ENCODE measurements around the gene PLEKHG4B. TPM values are rescaled to one million over a fixed set of nuclear protein-coding genes. Genes with fewer than 3 reads are reported as not detected.

PLEKHG4B gene
- total and polyA plus RNA-seq, 2 of the 4 experiments (the other 2 are of a cell fraction) = 1.1 TPM

DNA sequence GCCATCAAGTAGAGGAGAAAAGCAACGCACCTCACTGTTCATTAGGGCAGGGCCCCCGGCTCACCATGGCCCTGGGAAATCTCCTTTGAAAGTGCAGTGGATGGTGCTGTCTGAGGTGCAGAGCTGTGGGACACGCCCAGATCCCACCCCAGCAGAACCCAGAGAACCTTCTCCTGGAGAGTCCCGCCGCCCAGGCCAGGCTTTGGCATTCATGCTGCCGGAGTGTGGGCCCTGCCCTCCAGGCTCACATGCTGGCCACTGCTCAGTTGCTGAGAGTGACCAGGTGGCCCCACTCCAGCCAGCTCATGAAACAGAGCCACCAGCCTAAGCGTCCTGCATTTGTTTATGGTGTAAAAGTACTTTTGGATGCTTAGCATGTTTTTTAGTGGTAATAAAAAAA, 75.5 kb downstream of the PLEKHG4B start:
- Histone ChIP-seq H3K4me1 (ENCODE audit: control insufficient read depth, insufficient read depth, low read length) (peaks cover 19% of the 10 kb centered on the region), H3K23ac (ENCODE audit: low read depth, low read length) (no peak overlapping the region), H4K8ac (ENCODE audit: low read depth in 2 of 2, low read length in 2 of 2) (peak overlapping the region; percentile 80 to 91), H3K79me1 (ENCODE audit: low read depth in 1 of 2, low read length in 2 of 2) (no peaks in the 10 kb centered on the region; a peak in 1 of 4 replicates), H3K4me3 (ENCODE audit: insufficient read depth, low read depth, low read length) (no peak overlapping the region), H4K91ac (ENCODE audit: insufficient read depth, low read depth, low read length) (peak overlapping the region; percentile 95), H2AK9ac (replicated peaks; ENCODE audit: low read depth, low read length, poor library complexity) (no peak overlapping the region), H3K36me3 (ENCODE audit: control insufficient read depth, insufficient read depth, low read length) (no peaks in the 10 kb centered on the region), H2AK5ac (ENCODE audit: low read depth, low read length) (peak overlapping the region; percentile 100), H2BK20ac (ENCODE audit: low read depth, low read length) (peak overlapping the region; percentile 95), H3K27ac (ENCODE audit: insufficient read depth, low read length) (no peak overlapping the region; the same call in 1 of the 2 replicates), H2BK120ac (ENCODE audit: low read depth, low read length) (peak overlapping the region; percentile 97), H2BK15ac (ENCODE audit: low read depth, low read length) (peak overlapping the region; percentile 93; the same call in 2 of the 3 replicates), H3K4me2 (ENCODE audit: low read depth, low read length) (no peak overlapping the region), H3K9me1 (ENCODE audit: insufficient read depth, low read length) (peaks cover 22% of the 10 kb centered on the region; the same call in 1 of the 2 replicates), H2AFZ (replicated peaks; ENCODE audit: low read length, poor library complexity) (no peak overlapping the region), H3K14ac (replicated peaks; ENCODE audit: low read depth, low read length) (peak overlapping the region; percentile 43), H3K27me3 (ENCODE audit: control insufficient read depth, insufficient read depth, low read length) (no peaks in the 10 kb centered on the region), H4K20me1 (ENCODE audit: insufficient read depth, low read length) (no peaks in the 10 kb centered on the region), H3K9ac (ENCODE audit: low read depth, low read length) (no peak overlapping the region), H2BK5ac (ENCODE audit: low read depth, low read length, poor library complexity, severe bottlenecking) (peak overlapping the region; percentile 2), H3K9me3 (ENCODE audit: control insufficient read depth, insufficient read depth, low read length) (no peaks in the 10 kb centered on the region), H3K4ac (ENCODE audit: low read depth, low read length) (peak overlapping the region; percentile 95), H3K18ac (ENCODE audit: low read depth, low read length) (peak overlapping the region; percentile 1; the same call in 1 of the 2 replicates), H4K5ac (ENCODE audit: low read depth, low read length) (no peak overlapping the region), H3K56ac (ENCODE audit: extremely low read depth, insufficient read depth, low read length) (no peak overlapping the region)
- dilution Hi-C loops (cut with HindIII; ENCODE audit: low sequenced_read_pairs, unreplicated experiment) = no loop called here
- intact Hi-C loops (cut with micrococcal nuclease) = no loop called here
- CTCF ChIA-PET = no interaction called here
- ATAC-seq (ENCODE audit: low read depth) (peak; percentile 27), DNase-seq (peak; percentile 14)
- POLR2A ChIA-PET (ENCODE audit: unreplicated experiment) = no interaction called here
- 80% methylated on average over 2 of the region's 7 CpGs; no CpG with 5 or more reads in 1 of the 2 experiments for WGBS, 2 experiments (ENCODE audit: extremely low coverage in 2 of 2, insufficient read length in 1 of 2)
- BruUV-seq (replicated peaks) = no TSS peak
- in situ Hi-C loops (cut with MboI; ENCODE audit: low sequenced_read_pairs) = no loop called here
- TF ChIP-seq, protein P1, sequence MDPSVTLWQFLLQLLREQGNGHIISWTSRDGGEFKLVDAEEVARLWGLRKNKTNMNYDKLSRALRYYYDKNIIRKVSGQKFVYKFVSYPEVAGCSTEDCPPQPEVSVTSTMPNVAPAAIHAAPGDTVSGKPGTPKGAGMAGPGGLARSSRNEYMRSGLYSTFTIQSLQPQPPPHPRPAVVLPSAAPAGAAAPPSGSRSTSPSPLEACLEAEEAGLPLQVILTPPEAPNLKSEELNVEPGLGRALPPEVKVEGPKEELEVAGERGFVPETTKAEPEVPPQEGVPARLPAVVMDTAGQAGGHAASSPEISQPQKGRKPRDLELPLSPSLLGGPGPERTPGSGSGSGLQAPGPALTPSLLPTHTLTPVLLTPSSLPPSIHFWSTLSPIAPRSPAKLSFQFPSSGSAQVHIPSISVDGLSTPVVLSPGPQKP (IDR thresholded peaks at IDR 0.05; ENCODE audit: borderline replicate concordance, low read depth, low read length) = no peak
- TF ChIP-seq RAD21 (IDR thresholded peaks at IDR 0.05; ENCODE audit: low read length) (no peak), MAZ (IDR thresholded peaks at IDR 0.05; ENCODE audit: borderline replicate concordance, low read depth, low read length) (no peak), RFX5 (IDR thresholded peaks at IDR 0.05; ENCODE audit: low read depth, low read length) (no peak), BHLHE40 (IDR thresholded peaks at IDR 0.05; ENCODE audit: low read depth, low read length) (no peak), CEBPB (IDR thresholded peaks at IDR 0.05; ENCODE audit: low read depth, low read length) (no peak), MAFK (IDR thresholded peaks at IDR 0.05; ENCODE audit: low read depth, low read length) (no peak), RCOR1 (IDR thresholded peaks at IDR 0.05; ENCODE audit: insufficient replicate concordance, low read length) (no peak), POLR2A (IDR thresholded peaks at IDR 0.05; ENCODE audit: low read depth, low read length) (no peak), CHD1 (IDR thresholded peaks at IDR 0.05; ENCODE audit: low read depth, low read length) (no peak), FOS (IDR thresholded peaks at IDR 0.05; ENCODE audit: low read depth, low read length) (no peak), NFE2L2 (IDR thresholded peaks at IDR 0.05; ENCODE audit: low read depth, low read length) (no peak), MXI1 (IDR thresholded peaks at IDR 0.05; ENCODE audit: borderline replicate concordance, low read depth, low read length) (no peak), SMC3 (IDR thresholded peaks at IDR 0.05; ENCODE audit: low read depth, low read length) (no peak)
- TF ChIP-seq, protein P2, sequence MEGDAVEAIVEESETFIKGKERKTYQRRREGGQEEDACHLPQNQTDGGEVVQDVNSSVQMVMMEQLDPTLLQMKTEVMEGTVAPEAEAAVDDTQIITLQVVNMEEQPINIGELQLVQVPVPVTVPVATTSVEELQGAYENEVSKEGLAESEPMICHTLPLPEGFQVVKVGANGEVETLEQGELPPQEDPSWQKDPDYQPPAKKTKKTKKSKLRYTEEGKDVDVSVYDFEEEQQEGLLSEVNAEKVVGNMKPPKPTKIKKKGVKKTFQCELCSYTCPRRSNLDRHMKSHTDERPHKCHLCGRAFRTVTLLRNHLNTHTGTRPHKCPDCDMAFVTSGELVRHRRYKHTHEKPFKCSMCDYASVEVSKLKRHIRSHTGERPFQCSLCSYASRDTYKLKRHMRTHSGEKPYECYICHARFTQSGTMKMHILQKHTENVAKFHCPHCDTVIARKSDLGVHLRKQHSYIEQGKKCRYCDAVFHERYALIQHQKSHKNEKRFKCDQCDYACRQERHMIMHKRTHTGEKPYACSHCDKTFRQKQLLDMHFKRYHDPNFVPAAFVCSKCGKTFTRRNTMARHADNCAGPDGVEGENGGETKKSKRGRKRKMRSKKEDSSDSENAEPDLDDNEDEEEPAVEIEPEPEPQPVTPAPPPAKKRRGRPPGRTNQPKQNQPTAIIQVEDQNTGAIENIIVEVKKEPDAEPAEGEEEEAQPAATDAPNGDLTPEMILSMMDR (conservative IDR thresholded peaks at IDR 0.05; ENCODE audit: low read depth, low read length) = no peak
- TF ChIP-seq, protein P3, sequence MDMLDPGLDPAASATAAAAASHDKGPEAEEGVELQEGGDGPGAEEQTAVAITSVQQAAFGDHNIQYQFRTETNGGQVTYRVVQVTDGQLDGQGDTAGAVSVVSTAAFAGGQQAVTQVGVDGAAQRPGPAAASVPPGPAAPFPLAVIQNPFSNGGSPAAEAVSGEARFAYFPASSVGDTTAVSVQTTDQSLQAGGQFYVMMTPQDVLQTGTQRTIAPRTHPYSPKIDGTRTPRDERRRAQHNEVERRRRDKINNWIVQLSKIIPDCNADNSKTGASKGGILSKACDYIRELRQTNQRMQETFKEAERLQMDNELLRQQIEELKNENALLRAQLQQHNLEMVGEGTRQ (IDR thresholded peaks at IDR 0.05; ENCODE audit: low read depth, low read length) = no peak

Measured in IMR-90 (cell line).